SW480 (cell line): Measurements from ENCODE around the gene TMPRSS3.
A peak's percentile ranks its signal among the peaks of the same experiment; 100 is the strongest.

Experiments
- DNase-seq: peaks from one replicate; pipeline ENCODE4 v3.0.0-alpha.2; 2016; ENCODE audit warnings: low spot score

TMPRSS3 gene

GRCh38 chr21:42407476-42407875 lies 11.6 kb upstream of the TMPRSS3 start:
- no peak for DNase-seq

- DNase-seq = no peak
Measured at GRCh38 chr21:42406866-42407265, 11.0 kb upstream of the TMPRSS3 start.

GRCh38 chr21:42406201-42406621 lies 10.4 kb upstream of the TMPRSS3 start:
- DNase-seq = no peak

- no peak for DNase-seq
Measured at GRCh38 chr21:42405064-42406013, 9.5 kb upstream of the TMPRSS3 start.

GRCh38 chr21:42404539-42404938 lies 8.7 kb upstream of the TMPRSS3 start:
- DNase-seq = no peak

- no peak for DNase-seq
Measured at GRCh38 chr21:42403611-42404231, 7.9 kb upstream of the TMPRSS3 start, which contains the start of gene UBASH3A. TSS of gene UBASH3A (plus strand) at chr21:42403902. CDS start at chr21:42403946, 44 bp downstream.

- no peak for DNase-seq
Measured at GRCh38 chr21:42401820-42402251, 6.0 kb upstream of the TMPRSS3 start.

GRCh38 chr21:42401154-42401553 lies 5.3 kb upstream of the TMPRSS3 start:
- DNase-seq = no peak

GRCh38 chr21:42400525-42400924 lies 4.7 kb upstream of the TMPRSS3 start:
- peak; percentile 76 for DNase-seq

- DNase-seq = no peak
Measured at GRCh38 chr21:42398436-42399028, 2.7 kb upstream of the TMPRSS3 start.

GRCh38 chr21:42397746-42398394 lies 2.0 kb upstream of the TMPRSS3 start:
- DNase-seq = no peak

GRCh38 chr21:42396799-42397745 lies 1.2 kb upstream of the TMPRSS3 start:
- no peak for DNase-seq

- no peak for DNase-seq
Measured at GRCh38 chr21:42395302-42395701, 550 bp downstream of the TMPRSS3 start.

GRCh38 chr21:42393443-42393950 lies 2.4 kb downstream of the TMPRSS3 start:
- DNase-seq = no peak

- DNase-seq = no peak
Measured at GRCh38 chr21:42392731-42393442, 3.0 kb downstream of the TMPRSS3 start.

GRCh38 chr21:42391297-42391696 lies 4.6 kb downstream of the TMPRSS3 start:
- DNase-seq = no peak

GRCh38 chr21:42390696-42391095 lies 5.2 kb downstream of the TMPRSS3 start:
- DNase-seq = peak; percentile 45

GRCh38 chr21:42390193-42390592 lies 5.7 kb downstream of the TMPRSS3 start:
- no peak for DNase-seq

GRCh38 chr21:42389449-42389835 lies 6.4 kb downstream of the TMPRSS3 start:
- DNase-seq = peak; percentile 96
